ENCODE measurements around the gene FUCA1.
A peak's percentile ranks its signal among the peaks of the same experiment; 100 is the strongest.
"Not testable (repeated sequence)": the region's sequence is repeated elsewhere in the genome, so short reads cannot be mapped to it uniquely, and the experiment has no call there.

FUCA1 gene

GRCh38 chr1:23868557-23869016, 497 bp upstream of the FUCA1 start:
- Histone ChIP-seq H3K27me3 (peaks cover 8% of the 10 kb centered on the region), H3K4me3 (ENCODE audit: low read depth, low read length) (peak overlapping the region; percentile 57), H3K36me3 (no peaks in the 10 kb centered on the region), H3K4me1 (no peaks in the 10 kb centered on the region), H3K9me3 (no peaks in the 10 kb centered on the region)
- TF ChIP-seq CTCF (IDR thresholded peaks at IDR 0.05; ENCODE audit: low read depth, low read length), result no peak
- no peak for DNase-seq

GRCh38 chr1:23867542-23867894, 572 bp downstream of the FUCA1 start:
- no peaks in the 10 kb centered on the region for H3K4me1 ChIP-seq
- no peak for DNase-seq

GRCh38 chr1:23865543-23865930, 2.6 kb downstream of the FUCA1 start:
- Histone ChIP-seq H3K27me3 (peaks cover 8% of the 10 kb centered on the region), H3K4me3 (ENCODE audit: low read depth, low read length) (no peak overlapping the region), H3K36me3 (no peaks in the 10 kb centered on the region), H3K4me1 (no peaks in the 10 kb centered on the region), H3K9me3 (no peaks in the 10 kb centered on the region)
- DNase-seq, result no peak
- TF ChIP-seq CTCF (IDR thresholded peaks at IDR 0.05; ENCODE audit: low read depth, low read length), result no peak

More at GRCh38 chr1:23867542-23867894, 572 bp downstream of the FUCA1 start:
- Histone ChIP-seq H3K4me3 (ENCODE audit: low read depth, low read length) (peak overlapping the region; percentile 57), H3K36me3 (no peaks in the 10 kb centered on the region), H3K9me3 (no peaks in the 10 kb centered on the region), H3K27me3 (peaks cover 8% of the 10 kb centered on the region)
- TF ChIP-seq CTCF (IDR thresholded peaks at IDR 0.05; ENCODE audit: low read depth, low read length), result no peak

GRCh38 chr1:23864801-23865542, 3.1 kb downstream of the FUCA1 start:
- Histone ChIP-seq H3K27me3 (peaks cover 8% of the 10 kb centered on the region), H3K36me3 (no peaks in the 10 kb centered on the region), H3K4me3 (ENCODE audit: low read depth, low read length) (no peak overlapping the region), H3K9me3 (no peaks in the 10 kb centered on the region), H3K4me1 (no peaks in the 10 kb centered on the region)
- no peak for DNase-seq
- TF ChIP-seq CTCF (IDR thresholded peaks at IDR 0.05; ENCODE audit: low read depth, low read length), result no peak

GRCh38 chr1:23862640-23863039, 5.5 kb downstream of the FUCA1 start:
- no peaks in the 10 kb centered on the region for H3K36me3 ChIP-seq
- no peaks in the 10 kb centered on the region for H3K9me3 ChIP-seq
- H3K4me3 ChIP-seq (ENCODE audit: low read depth, low read length), result no peak overlapping the region
- H3K27me3 ChIP-seq, result peaks cover 7% of the 10 kb centered on the region
- no peak for DNase-seq
- TF ChIP-seq CTCF (IDR thresholded peaks at IDR 0.05; ENCODE audit: low read depth, low read length), result no peak
- H3K4me1 ChIP-seq, result no peaks in the 10 kb centered on the region

GRCh38 chr1:23854568-23854967, 13.5 kb downstream of the FUCA1 start:
- peak; percentile 40 for TF ChIP-seq CTCF (IDR thresholded peaks at IDR 0.05; ENCODE audit: low read depth, low read length)
- H3K27me3 ChIP-seq, result no peaks in the 10 kb centered on the region
- no peaks in the 10 kb centered on the region for H3K4me1 ChIP-seq
- DNase-seq, result peak; percentile 13
- H3K9me3 ChIP-seq, result no peaks in the 10 kb centered on the region
- no peaks in the 10 kb centered on the region for H3K36me3 ChIP-seq
- no peak overlapping the region for H3K4me3 ChIP-seq (ENCODE audit: low read depth, low read length)

- H3K4me1 ChIP-seq; H3K27me3 ChIP-seq; H3K36me3 ChIP-seq; H3K9me3 ChIP-seq; DNase-seq; H3K4me3 ChIP-seq (ENCODE audit: low read depth, low read length): not testable (repeated sequence)
Measured at GRCh38 chr1:23853124-23853523, 15.0 kb downstream of the FUCA1 start.

- H3K9me3 ChIP-seq; H3K36me3 ChIP-seq; H3K4me3 ChIP-seq (ENCODE audit: low read depth, low read length); DNase-seq; H3K27me3 ChIP-seq; H3K4me1 ChIP-seq: not testable (repeated sequence)
Measured at GRCh38 chr1:23851406-23851805, 16.7 kb downstream of the FUCA1 start.
